Activated CD4-positive, alpha-beta T cell treated with anti-CD3 and anti-CD28 coated beads for 24 hours (primary cell): ENCODE measurements around the gene IP6K1.
"Not testable (repeated sequence)": the region's sequence is repeated elsewhere in the genome, so short reads cannot be mapped to it uniquely, and the experiment has no call there.

Experiments
- DNase-seq, 2 donors: peaks; one replicate each; pipeline ENCODE4 v3.0.0-alpha.2; 2020; ENCODE audit warnings: low read depth in 2 of 2

IP6K1 gene

GRCh38 chr3:49794431-49794830 lies 8.1 kb upstream of the IP6K1 start:
- DNase-seq = no peak

- no peak for DNase-seq
Measured at GRCh38 chr3:49793486-49794085, 7.2 kb upstream of the IP6K1 start.

- no peak for DNase-seq
Measured at GRCh38 chr3:49792371-49793150, 6.2 kb upstream of the IP6K1 start.

- DNase-seq = no peak
Measured at GRCh38 chr3:49791571-49791970, 5.2 kb upstream of the IP6K1 start.

- no peak for DNase-seq
Measured at GRCh38 chr3:49790626-49791411, 4.5 kb upstream of the IP6K1 start.

GRCh38 chr3:49788056-49788455 lies 1.7 kb upstream of the IP6K1 start:
- DNase-seq = no peak

- no peak for DNase-seq
Measured at GRCh38 chr3:49787536-49787935, 1.2 kb upstream of the IP6K1 start.

GRCh38 chr3:49787182-49787464 lies 781 bp upstream of the IP6K1 start:
- no peak for DNase-seq

GRCh38 chr3:49785565-49786356 lies 581 bp downstream of the IP6K1 start:
- DNase-seq = no peak

- DNase-seq = not testable (repeated sequence)
Measured at GRCh38 chr3:49782277-49782676, 4.1 kb downstream of the IP6K1 start.

- DNase-seq = no peak
Measured at GRCh38 chr3:49781415-49782199, 4.7 kb downstream of the IP6K1 start.

GRCh38 chr3:49780975-49781365 lies 5.4 kb downstream of the IP6K1 start:
- not testable (repeated sequence) for DNase-seq

GRCh38 chr3:49780080-49780974 lies 6.0 kb downstream of the IP6K1 start:
- no peak for DNase-seq

GRCh38 chr3:49779358-49780079 lies 6.8 kb downstream of the IP6K1 start:
- no peak for DNase-seq

GRCh38 chr3:49776101-49776500 lies 10.2 kb downstream of the IP6K1 start:
- DNase-seq = not testable (repeated sequence)

- DNase-seq = no peak
Measured at GRCh38 chr3:49775538-49775937, 10.8 kb downstream of the IP6K1 start.

GRCh38 chr3:49772703-49773102 lies 13.6 kb downstream of the IP6K1 start:
- DNase-seq = no peak

GRCh38 chr3:49771340-49771938 lies 14.9 kb downstream of the IP6K1 start:
- no peak for DNase-seq

- no peak for DNase-seq
Measured at GRCh38 chr3:49769926-49770325, 16.4 kb downstream of the IP6K1 start.
